Gastroesophageal sphincter (tissue), 3 donors: ENCODE measurements around the gene NMS.

Experiments
- EP300 ChIP-seq: sonication (generic); formaldehyde crosslinking; IDR thresholded peaks from one replicate; pipeline ENCODE4 v1.6.1; 2017; ENCODE audit warnings: antibody characterized with exemption, mild to moderate bottlenecking
- POLR2A ChIP-seq, 2 donors: fragments of 450-650 bp; IDR thresholded peaks; one replicate each; pipeline ENCODE4 v1.6.1; 2017; ENCODE audit warnings: antibody characterized with exemption in 2 of 2, mild to moderate bottlenecking in 2 of 2, moderate library complexity in 1 of 2
- POLR2AphosphoS5 ChIP-seq: sonication (generic); formaldehyde crosslinking; IDR thresholded peaks from one replicate; pipeline ENCODE4 v1.6.1; 2017; ENCODE audit warnings: antibody characterized with exemption
- TF ChIP-seq, protein P1 (sequence below), 4 experiments: fragments of 200-600 bp in 2 of 4; fragments of 450-650 bp in 2 of 4; sonication (generic) in 1 of 4; IDR thresholded peaks; one replicate each; pipeline ENCODE4 v1.5.1; 2017 to 2019; ENCODE audit warnings: antibody characterized with exemption in 4 of 4, mild to moderate bottlenecking in 2 of 4, moderate library complexity in 2 of 4

DNA sequence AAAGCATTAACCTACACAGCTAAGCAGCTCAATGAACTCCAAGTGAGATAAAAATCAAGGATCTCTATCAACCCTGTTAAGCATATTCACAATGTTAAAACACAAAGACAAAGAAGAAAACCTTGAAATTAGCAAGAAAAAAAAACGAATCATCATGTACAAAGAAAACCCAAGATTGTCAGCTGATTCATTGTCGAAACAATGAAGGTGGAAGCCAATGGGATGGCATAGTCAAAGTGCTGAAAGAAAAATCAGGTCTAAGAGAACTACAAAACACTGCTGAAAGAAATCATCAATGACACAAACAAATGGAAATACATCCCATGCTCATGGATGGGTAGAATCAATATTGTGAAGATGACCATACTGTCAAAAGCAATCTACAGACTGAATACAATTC is 32.5 kb downstream of the NMS start:
- TF ChIP-seq, protein P1, sequence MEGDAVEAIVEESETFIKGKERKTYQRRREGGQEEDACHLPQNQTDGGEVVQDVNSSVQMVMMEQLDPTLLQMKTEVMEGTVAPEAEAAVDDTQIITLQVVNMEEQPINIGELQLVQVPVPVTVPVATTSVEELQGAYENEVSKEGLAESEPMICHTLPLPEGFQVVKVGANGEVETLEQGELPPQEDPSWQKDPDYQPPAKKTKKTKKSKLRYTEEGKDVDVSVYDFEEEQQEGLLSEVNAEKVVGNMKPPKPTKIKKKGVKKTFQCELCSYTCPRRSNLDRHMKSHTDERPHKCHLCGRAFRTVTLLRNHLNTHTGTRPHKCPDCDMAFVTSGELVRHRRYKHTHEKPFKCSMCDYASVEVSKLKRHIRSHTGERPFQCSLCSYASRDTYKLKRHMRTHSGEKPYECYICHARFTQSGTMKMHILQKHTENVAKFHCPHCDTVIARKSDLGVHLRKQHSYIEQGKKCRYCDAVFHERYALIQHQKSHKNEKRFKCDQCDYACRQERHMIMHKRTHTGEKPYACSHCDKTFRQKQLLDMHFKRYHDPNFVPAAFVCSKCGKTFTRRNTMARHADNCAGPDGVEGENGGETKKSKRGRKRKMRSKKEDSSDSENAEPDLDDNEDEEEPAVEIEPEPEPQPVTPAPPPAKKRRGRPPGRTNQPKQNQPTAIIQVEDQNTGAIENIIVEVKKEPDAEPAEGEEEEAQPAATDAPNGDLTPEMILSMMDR (IDR thresholded peaks at IDR 0.05): no peak
- no peak for TF ChIP-seq POLR2AphosphoS5
- TF ChIP-seq EP300: no peak
- TF ChIP-seq POLR2A (IDR thresholded peaks at IDR 0.05): no peak
